NCI-H526 treated with DMSO at 0.1 percent for 48 hours (cell line): ENCODE results near the gene MEIOC.

ENCODE experiments used
- DNase-seq: peaks from one replicate; lab custom pipeline; 2025; lab: John Stamatoyannopoulos, UW

The MEIOC gene

DNA sequence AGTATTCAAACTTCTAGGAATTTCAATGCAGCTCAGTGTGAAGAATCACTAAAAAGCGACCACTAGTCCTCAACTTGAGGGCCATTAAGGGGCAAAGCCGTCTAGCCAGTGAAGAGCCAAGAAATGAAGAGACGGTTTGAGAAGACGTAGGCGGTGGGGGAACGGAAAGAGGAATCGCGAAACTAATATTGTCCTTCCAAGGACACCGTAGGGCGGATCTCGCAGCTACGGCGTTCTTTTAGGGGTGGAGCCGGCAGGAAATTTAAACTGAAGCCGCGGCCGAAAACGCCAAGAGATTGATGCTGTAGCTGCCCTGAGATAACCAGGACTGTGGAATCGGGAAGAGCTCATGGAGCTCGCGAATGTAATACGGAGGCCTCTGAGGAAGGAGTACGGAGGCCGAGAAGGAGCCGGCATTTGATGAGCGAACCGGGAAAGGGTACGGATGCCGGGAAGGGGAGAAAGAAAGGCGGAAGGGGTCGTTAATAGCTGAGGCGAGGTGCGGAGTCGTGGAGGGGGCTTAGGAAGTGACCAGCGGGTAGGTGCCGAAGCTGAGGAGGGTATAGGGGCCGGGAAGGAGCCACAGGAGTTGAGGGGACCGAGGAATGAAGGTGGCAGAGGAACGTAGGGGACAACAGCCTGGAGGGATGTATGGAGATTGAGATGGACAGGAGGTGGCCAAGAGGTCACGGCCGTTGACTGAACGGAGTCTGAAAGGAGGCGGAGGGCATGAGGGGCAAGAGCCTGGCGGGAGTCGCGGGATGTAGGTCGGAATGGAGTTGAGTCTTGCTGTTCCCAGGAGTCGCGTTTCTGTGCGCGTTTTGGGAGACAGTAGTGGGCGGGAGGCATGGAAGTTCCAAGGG lies 52.4 kb downstream of the MEIOC start, which contains the start of gene DBF4B:
DBF4B (plus strand) TSS at position 265 of the 863 bp plus-strand sequence; CDS start at position 421, 156 bp downstream.
- peak; percentile 86 for DNase-seq

GRCh38 chr17:44719444-44719843 lies 63.2 kb downstream of the MEIOC start:
- no peak for DNase-seq

DNA sequence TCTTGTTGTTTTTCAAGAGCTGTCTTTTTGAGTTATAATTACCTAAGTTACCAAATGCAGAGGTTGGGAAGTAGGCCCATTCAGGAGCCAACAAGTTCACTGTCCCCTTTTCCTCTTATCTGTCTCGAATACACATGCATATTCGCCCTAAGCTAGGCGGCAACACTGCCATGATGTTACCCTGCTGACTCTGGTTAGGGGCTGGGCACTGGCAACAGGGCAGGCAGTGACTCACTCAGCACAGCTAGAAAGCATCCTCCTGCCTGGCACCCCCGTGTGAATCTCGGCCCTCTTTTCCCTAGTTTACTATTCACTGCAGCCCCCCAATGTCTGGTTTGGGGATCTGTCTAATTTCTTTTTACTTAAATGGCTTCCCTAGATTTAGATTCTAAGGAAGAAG lies 66.0 kb downstream of the MEIOC start:
- DNase-seq, result no peak
